Measurements from ENCODE around the gene STAG1. TPM values are rescaled to one million over a fixed set of nuclear protein-coding genes. Genes with fewer than 3 reads are reported as not detected.
"Not testable (repeated sequence)": the region's sequence is repeated elsewhere in the genome, so short reads cannot be mapped to it uniquely, and the experiment has no call there.

Gene STAG1
- 80.2 TPM for total RNA-seq

DNA sequence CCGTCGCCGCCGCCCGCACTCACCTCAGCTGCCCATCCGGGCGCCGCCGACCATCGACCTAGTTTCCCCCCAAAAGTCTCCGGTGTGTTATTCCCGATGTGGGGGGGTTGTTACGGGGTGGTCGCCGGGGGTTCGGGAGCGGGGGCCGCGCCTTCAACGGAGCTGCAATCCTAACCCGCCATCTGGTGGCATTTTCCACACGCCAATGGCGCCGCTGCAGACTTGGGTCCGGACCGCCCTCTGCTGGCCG lies at the start of gene STAG1:
Gene STAG1, minus strand, starts transcription at position 207 of the 250 bp plus-strand sequence. CDS start 121,480 bp downstream, outside the sequence.
- DNase-seq, result no peak

DNA sequence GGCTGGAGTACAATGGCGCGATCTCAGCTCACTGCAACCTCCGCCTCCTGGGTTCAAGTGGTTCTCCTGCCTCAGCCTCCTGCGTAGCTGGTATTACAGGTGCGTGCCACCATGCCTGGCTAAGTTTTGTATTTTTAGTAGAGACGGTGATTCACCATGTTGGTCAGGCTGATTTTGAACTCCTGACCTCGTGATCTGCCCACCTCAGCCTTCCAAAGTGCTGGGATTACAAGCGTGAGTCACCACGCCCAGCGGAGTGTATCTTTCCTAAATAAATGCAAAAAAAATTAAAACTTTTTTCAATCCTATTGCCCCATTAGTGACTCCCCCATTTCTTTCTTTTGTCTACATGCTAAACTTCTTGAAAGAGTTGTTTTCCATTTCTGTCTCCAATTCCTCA lies 49.0 kb upstream of the STAG1 start:
- DNase-seq, result not testable (repeated sequence)

DNA sequence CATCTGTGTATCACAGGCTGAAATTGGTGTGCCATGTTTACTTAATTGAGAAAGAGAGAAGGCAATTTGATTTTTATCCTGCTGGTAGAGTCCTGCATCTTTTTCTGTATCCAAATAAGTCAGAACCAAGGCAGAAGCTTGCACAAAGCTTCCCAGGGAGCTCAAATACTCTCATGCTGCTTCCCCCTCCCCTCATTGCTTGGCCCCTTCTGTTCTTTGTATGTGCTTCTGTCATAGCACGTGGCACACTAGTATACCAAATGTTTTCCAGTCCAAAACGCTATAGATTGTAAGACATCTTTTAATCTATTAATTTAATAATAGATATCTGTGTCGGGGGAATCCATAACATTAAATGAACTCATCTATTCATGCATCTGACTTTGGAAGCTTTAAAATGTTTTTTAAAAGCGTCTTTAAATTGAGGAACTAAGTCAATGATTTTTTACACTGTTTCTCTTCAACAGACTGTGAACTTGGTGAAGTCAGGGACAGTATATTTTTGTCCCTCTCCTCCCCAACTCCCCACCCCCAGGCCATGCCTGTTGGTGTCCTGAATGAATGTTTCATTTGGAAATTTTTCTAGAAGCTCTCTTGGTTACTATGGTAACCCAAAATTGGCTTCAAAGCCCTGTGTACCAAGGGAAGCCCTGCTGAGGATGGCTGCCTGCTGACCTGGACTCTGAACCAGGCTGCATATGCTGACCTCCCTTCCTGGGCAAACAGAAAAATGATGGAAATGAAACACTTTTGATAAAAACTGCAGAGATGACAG lies 40.6 kb upstream of the STAG1 start:
- no peak for DNase-seq

DNA sequence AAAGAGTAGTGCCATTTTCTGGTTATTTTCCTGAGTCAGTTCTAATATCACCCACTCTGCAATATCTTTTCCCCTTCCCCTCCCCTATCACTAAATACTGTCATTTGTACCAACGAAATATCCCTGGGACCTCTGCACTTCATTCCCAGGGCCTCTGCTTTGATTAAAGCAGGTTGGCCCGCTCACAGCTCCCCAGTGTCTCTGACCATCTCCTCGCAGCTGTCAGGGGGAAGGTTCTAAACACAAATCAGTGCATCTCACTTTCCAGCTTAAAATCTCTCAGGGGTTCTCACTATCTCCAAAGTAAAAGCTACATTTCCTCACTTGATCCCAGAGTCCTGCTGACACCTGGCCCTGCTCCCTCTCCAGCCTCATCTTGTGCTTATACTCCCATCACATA lies 38.6 kb upstream of the STAG1 start:
- DNase-seq, result no peak

DNA sequence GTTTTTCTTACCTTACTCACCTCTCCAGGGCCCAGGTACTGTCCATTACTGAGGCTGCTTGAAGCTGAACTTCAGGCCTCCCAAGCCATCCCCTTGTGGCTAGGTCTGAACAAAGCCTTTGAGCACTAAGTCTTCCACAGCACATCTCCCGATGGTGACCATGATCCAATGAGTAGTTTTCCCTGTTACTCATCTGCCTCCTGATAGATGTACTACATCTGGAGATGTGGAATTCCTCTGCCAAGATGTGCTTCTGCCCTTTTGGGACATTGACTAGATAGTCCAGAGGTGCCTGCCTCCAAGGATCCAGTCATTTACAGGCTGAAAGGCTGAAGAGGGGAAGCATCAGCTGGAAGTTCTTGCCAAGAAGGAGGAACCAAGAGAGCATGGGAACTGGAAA lies 37.8 kb upstream of the STAG1 start:
- DNase-seq, result no peak

DNA sequence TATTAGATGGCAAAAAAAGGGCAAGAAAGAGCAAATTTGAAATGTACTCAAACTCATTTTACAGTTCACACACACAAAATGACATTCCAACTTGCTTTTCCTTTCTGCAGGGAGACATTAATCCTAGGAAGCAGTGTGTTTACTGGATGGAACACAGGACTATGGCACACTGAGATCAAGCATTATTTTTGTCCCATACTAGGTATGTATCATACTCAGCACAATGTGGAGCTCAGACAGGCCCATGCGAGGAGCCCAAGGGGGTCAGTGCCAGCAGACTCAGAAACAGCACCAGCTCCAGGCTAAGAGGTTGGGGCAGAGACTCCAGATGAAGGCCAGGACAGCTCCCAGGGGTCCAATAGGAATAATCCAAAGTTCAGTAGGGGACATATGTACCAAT lies 36.0 kb upstream of the STAG1 start:
- DNase-seq, result no peak

DNA sequence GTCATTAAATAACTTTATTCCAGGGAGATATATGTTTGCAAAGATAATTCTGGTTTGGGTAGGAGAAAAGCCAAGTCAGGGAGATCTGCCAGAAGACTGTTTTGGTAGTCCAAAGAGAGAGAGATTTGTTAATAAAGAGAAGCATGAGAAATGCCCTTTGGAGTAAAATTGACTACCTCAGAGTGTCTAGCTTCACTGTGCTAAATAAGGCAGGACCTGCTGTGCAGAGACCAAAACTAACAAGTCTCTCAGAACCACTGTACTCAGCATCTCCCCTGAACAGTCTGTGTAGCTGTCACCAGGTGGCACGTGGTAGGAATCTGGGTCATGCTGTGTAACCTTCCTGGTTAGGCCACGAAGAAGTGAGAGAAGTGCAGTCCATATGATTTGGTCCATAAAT lies 35.2 kb upstream of the STAG1 start:
- no peak for DNase-seq

DNA sequence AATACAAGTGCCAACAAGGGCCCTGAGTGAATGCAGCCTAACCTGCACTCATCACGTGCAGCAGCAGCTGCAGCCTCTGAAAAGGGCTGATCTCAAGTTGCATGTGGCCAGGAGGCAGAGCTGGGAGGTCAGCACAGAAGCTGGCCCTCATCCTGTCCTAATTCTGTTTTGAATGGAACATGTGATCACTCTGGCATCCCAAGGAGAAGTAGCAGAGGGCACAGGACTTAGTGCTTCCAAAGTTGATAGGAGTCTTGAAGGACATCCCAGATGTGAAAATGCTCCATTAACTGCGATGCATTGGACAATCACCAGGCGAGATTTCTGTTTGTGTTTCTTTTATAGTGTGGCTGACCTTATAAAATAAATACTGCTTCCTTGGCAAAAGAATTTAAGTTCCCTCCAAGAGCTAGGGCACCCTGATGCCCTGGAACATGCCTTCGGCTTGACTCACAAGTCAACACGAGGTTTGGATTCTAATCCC lies 31.6 kb upstream of the STAG1 start:
- DNase-seq, result no peak

DNA sequence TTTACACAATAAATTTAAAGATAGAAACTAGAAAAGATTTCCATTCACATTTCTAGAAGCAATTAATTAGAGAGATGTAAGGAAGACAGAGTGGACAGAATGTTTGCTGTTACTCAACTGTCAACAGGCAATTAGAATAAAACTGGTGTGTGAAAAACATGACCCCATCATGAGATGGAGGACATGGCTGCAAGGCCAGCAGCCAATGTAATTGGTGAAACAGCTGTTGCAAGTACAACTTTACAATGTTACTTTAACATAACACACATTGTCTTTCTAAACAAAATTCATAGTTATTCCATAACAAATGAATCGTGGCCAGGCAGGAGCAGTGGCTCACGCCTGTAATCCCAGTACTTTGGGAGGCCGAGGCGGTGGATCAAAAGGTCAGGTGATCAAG lies 28.6 kb upstream of the STAG1 start:
- no peak for DNase-seq

DNA sequence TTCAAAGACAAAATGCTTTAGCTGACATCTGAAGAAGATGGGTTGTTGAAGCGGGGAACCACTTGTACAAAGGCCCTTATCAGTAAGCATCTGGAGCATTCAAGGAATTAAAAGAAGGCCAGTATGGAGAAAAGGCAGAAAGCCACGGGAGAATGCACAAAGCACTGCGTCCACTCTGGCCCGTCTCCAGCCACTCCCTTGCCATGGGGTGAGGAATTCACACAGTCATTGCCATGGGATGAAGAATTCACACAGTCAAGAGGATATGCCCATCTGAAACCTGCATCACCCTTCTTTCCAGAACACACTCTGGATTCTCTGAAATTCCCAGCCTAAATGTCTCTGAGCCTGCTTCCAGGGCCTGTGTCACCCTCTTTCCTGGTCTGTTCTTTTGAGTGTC lies 26.7 kb upstream of the STAG1 start:
- DNase-seq, result no peak

DNA sequence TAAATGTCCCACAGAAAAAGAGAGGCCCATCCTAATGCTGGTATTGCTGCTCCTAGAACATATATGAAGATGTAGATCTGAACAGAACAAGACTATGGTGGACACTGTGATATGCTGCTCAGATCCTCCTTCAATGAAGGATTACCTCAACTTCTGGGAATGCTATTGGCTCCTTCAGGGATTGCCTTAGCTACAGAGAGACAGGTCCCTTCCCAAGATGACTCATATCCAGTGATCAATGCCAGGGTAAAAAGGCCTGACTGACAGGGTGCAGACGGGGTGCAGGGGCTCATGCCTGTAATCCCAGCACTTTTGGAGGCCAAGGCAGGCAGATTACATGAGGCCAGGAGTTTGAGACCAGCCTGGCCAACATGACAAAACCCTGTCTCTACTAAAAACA lies 20.5 kb upstream of the STAG1 start:
- DNase-seq, result no peak

DNA sequence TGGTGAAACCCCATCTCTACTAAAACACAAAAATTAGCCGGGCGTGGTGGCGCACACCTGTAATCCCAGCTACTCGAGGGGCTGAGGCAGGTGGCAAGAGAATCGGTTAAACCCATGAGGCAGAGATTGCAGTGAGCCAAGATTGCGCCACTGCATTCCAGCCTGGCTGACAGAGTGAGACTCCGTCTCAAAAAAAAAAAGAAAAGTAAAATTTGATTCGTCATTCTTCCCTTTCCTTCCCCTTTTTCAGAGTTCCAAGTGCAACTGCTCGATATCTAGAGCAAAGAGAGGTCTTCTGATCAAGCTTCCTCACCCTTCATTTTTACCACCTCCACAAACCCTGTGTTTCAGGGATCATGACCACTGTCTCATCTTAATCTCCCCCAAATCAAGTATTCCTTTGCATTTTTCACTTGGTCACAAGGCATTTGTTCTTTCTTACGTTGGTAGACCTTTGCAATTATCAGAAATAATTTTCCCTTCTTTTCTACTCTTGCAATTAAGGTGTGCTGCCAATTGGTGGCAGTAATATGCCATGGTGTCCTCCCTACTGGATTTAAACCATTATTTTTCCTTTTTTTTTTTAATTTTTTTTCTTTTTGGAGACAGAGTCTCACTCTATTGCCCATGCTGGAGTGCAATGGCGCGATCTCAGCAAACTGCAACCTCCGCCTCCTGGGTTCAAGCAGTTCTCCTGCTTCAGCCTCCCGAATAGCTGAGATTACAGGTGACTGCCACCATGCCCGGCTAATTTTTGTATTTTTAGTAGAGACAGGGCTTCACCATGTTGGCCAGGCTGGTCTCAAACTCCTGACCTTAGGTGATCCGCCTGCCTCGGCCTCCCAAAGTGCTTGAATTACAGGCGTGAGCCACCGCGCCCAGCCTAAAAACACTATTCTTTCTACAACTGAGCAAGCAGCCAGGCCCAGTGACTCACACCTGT lies 6.3 kb upstream of the STAG1 start:
- DNase-seq, result not testable (repeated sequence)

DNA sequence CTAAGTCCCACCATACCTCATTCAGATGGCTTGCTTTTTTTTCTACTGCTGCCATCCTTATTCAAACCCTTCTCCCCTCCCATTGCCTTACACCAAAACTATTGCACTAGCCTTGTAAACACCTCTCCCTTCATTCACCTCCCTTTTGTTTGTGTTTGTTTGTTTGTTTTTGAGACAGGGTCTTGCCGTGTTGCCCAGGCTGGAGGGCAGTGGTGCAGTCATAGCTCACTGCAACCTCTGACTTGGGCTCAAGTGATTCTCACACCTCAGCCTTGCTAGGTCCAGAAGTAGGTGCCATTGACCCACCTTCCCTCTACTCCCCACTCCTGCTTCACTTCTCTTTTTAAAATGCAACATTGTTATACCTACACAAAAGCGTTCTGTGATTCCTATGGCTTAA lies 3.0 kb upstream of the STAG1 start:
- no peak for DNase-seq

DNA sequence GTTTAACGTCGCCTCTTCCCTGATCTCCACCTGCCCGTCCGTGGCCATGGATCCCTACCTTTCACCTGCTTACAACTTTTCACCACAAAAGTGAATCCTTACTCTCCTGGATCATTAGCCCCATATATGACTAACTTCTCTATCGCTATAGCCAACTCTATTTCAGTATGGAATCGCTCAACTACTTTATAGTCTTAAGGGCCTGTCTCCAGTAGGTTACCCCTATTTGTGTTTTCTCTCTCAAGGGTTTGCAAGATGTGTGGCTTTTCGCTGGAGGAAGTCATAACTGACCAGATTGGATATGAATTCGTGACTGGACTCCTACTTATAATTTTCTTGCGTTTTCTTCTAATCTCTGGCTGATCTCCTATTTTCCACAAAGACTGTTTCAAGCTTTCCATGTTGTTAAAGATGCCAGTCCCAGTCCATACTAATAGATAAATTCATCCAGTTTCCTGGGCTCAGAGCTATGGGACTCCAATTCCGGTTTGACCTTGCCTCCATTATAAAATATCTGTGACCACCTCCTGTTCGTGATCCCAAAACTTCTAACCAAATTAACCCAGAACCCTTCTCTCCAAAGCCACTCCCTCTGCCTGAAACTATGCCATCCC lies 1.3 kb upstream of the STAG1 start:
- DNase-seq, result peak; percentile 58

DNA sequence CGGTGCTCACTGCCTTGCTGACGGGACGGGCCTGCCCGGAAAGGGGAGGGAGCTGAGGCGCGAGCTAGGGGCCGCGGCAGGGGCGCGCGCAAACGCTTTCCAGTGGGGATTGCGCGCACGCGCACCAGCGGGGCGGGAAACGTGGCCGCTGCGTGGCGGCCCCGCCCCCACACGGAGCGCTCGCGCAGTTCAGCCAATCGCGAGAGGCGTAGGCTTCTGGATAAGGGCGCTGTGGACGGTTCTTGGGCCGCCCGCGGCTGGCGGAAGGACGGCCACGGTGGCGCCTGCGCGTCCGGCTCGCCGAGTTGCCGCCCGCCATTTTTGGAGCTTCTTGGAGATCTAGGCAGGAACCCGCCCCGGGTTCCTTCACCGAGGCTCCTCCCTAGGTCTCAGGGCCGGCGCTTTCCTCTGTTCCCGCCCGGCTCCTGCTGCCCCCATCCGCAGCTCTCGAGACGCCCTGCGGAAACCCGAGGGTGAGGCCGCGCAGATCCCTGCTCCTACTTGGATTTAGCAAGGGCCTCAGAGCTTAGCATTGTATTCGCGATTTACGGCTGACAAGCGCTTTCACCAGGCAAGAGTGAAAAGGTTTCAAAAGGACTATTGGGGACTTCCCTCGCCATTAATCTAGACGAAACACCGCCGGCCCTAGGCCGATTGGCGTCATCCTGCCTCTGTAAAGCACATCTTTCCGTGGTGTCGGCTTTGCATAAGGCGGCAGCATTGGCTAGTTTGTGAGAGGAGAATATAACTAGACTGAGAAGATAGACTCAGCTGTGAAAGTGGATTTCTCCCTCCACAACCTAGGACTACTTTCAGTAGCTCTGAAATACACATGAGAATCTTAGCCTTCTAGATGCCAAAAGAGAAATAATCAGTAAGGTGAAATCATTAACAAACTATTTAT lies 496 bp upstream of the STAG1 start:
- peak; percentile 99 for DNase-seq

DNA sequence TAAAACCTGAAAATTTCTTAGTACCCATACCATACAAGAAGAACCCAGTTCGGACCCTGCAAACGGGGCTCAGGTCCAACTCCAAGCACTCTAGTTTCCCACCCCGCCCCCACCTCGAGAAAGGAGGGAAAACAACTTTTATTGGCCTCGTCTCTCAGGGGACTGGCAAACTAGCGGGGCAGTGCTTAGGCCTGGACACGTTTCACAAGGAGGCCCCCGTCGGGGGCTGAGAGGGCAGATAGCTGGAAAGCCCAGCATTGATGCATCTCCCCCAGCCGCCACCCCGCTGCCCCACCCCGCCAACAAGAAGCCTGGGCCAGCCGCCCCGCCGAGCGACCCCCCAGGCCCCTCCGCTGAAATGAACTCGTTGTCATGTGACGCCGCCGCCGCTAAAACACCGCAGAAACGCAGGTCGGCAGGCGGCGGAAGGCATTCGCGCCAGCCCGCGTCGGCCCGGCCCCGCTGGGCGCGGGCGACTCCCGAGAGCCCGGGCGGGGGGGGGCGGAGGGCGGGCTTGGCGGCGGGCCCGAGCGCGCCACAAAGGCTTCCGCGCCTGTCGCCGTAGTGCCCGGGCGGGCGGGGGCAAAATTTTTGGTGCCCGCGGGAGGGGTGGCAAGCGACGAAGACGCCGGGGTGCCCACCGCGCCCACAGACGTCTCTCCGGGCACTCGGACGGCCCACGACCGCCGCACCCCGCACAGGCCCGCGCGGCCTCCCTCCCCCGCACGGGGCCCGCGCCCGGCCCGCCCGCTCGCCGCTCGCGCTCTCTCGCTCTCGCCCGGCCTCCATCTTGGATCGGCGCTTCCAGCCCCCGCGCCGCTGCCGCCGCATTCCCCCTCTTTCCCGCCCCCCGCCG lies 634 bp downstream of the STAG1 start:
- DNase-seq, result peak; percentile 79

DNA sequence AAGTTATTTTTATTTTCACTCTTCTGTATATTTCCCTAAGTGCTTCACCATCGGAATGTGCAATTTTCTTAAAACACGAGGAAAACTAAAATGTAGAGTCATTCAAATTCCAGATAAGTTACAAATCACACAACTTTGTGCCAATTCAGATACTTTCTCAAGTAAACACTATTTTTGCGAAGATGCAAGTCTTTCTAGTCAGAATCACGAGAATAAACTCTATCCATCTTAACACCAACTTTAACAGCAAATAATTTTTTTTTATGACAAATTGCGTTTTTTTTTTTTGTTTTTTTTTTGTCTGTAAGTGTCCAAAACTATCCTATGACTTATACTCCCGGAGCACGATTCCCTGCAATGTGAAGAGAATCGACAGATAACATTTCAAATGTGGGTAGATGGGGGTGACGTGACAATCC lies 1.3 kb downstream of the STAG1 start:
- DNase-seq, result peak; percentile 79

DNA sequence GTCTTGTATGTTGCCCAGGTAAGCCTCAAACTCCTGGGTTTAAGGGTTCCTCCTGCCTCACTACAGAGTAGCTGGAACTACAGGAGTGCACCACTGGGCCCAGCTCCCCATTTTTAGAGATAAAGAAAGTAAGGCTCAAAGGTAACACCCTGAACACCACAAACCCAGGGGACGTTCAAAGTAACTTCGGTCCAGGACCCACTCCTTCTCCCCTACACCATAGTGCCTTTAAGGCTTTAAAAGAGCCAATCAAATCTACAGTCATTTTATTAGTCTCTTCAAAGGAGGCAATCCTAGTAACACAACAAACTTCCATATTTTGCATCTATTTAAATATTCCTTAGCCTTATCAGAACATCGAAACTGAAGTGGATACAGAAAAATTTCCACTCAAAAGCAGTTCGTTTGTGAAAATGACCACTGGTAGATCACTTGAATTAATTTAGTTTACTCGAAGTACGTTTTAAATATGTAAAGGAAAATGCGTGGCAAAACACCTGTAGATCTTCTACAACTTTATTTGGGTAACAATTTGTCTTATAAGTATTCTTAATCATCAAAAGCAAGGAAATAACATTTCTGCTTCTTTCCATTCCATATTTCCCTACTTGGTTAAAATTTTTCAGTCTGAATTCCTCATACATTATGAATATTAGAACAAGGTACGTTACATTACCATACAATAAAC lies 1.8 kb downstream of the STAG1 start:
- DNase-seq, result no peak

DNA sequence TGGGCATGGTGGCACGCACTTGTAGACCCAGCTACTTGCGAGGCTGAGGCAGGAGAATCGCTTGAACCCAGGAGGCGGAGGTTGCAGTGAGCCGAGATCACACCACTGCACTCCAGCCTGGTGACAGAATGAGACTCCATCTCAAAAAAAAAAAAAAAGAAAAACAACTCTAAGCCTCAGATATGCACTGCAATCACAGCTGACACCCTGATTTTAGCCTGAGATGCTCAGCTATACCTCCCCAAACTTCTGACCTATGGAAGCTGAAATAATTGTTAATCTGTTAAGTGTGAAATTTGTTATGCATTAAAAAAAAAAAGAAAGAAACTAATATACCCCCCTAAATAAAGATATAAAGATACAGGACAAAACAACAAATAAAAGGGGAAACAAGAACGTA lies 2.6 kb downstream of the STAG1 start:
- not testable (repeated sequence) for DNase-seq

DNA sequence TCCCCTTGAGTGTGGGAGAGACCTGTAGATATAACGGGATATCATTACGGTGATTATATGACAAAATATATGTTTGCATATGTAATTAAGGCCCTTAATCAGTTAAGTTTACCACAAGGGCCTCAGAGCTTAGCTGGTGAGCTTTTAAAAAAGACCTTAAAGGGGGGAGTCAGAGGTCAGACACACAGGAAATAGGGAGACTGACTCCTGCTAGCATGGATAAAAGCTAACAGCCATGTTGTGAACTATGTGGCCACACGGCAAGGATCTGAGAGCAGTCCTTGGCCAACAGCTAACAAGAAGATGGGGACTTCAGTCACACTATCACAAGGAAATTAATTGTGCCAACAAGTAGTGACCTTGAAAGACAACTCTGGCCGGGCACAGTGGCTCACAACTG lies 3.1 kb downstream of the STAG1 start:
- no peak for DNase-seq
